ENCODE measurements around the gene CALHM5.

DNA sequence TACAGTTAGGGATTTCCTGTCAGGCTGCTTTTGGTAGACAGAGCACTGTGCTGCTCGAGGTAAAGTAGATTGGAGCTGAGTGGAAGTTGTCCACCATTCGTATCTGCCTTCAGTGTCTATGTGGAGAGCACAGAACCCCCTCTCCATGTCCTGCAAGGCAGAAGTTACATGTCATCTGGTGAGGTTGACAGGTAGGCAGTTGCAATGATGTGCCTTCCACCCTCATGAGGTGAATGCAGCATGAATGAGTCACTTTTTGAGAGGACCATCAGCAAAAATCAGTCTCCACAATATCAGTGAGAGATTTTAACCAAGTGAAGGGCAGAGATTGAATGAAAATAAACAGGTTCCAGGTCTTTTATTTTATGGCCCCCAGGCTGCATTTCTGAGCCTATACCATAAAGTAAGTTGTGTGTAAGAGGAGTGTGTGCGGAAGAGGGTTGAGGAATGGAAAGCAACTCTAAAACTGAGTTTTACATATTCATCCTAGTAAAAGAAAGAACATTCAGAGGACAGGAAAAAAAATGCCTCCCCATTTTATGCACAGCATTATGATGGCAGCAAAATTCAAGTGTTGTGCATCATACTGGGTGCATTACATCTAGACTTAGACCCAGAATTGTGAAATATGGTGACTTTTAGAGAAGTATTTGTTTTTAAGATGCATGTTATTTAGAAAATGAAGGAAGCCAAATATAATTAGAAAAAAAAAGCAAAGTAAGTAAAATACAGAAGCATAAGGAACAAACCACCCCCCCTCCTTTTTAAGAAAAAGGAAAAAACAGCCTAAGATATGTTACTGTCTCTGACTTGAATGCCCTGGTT lies 18.2 kb downstream of the CALHM5 start:
- TF ChIP-seq, protein P1, sequence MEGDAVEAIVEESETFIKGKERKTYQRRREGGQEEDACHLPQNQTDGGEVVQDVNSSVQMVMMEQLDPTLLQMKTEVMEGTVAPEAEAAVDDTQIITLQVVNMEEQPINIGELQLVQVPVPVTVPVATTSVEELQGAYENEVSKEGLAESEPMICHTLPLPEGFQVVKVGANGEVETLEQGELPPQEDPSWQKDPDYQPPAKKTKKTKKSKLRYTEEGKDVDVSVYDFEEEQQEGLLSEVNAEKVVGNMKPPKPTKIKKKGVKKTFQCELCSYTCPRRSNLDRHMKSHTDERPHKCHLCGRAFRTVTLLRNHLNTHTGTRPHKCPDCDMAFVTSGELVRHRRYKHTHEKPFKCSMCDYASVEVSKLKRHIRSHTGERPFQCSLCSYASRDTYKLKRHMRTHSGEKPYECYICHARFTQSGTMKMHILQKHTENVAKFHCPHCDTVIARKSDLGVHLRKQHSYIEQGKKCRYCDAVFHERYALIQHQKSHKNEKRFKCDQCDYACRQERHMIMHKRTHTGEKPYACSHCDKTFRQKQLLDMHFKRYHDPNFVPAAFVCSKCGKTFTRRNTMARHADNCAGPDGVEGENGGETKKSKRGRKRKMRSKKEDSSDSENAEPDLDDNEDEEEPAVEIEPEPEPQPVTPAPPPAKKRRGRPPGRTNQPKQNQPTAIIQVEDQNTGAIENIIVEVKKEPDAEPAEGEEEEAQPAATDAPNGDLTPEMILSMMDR (IDR thresholded peaks at IDR 0.05; ENCODE audit: low read length): no peak
- TF ChIP-seq EZH2 (optimal IDR thresholded peaks at IDR 0.05; ENCODE audit: low read depth, low read length) (no peak), EZH2phosphoT487 (IDR thresholded peaks at IDR 0.05; ENCODE audit: low read length) (no peak)
